ENCODE results near the gene FUT8.

FUT8 gene

GRCh38 chr14:65585216-65585615 lies 172.7 kb downstream of the FUT8 start:
- no peaks in the 10 kb centered on the region for H3K9me3 Mint-ChIP-seq
- DNase-seq (ENCODE audit: low spot score), result no peak
- peaks cover 8% of the 10 kb centered on the region for H3K36me3 Mint-ChIP-seq (ENCODE audit: low read depth)
- H3K4me3 Mint-ChIP-seq, result no peak overlapping the region
- no peaks in the 10 kb centered on the region for H3K27me3 Mint-ChIP-seq (ENCODE audit: low read depth)
- peaks cover 10% of the 10 kb centered on the region for H3K4me1 Mint-ChIP-seq (ENCODE audit: low read depth)
- H3K27ac Mint-ChIP-seq, result no peak overlapping the region

- no peak for DNase-seq (ENCODE audit: low spot score)
- Mint-ChIP-seq H3K9me3 (no peaks in the 10 kb centered on the region), H3K27me3 (ENCODE audit: low read depth) (no peaks in the 10 kb centered on the region), H3K4me3 (no peak overlapping the region), H3K4me1 (ENCODE audit: low read depth) (peaks cover 10% of the 10 kb centered on the region), H3K36me3 (ENCODE audit: low read depth) (peaks cover 10% of the 10 kb centered on the region), H3K27ac (no peak overlapping the region)
These were observed 176.1 kb downstream of the FUT8 start for GRCh38 chr14:65588426-65589140.

GRCh38 chr14:65594153-65594881 lies 181.8 kb downstream of the FUT8 start:
- Mint-ChIP-seq H3K4me1 (ENCODE audit: low read depth) (peaks cover 2% of the 10 kb centered on the region), H3K9me3 (no peaks in the 10 kb centered on the region), H3K4me3 (no peak overlapping the region), H3K27me3 (ENCODE audit: low read depth) (no peaks in the 10 kb centered on the region), H3K27ac (no peak overlapping the region), H3K36me3 (ENCODE audit: low read depth) (peaks cover 2% of the 10 kb centered on the region)
- DNase-seq (ENCODE audit: low spot score), result no peak

- Mint-ChIP-seq H3K27ac (no peak overlapping the region), H3K4me1 (ENCODE audit: low read depth) (no peaks in the 10 kb centered on the region), H3K27me3 (ENCODE audit: low read depth) (no peaks in the 10 kb centered on the region), H3K36me3 (ENCODE audit: low read depth) (peaks cover 2% of the 10 kb centered on the region), H3K4me3 (no peak overlapping the region), H3K9me3 (no peaks in the 10 kb centered on the region)
- no peak for DNase-seq (ENCODE audit: low spot score)
These were observed 182.3 kb downstream of the FUT8 start for GRCh38 chr14:65594882-65595237.

DNA sequence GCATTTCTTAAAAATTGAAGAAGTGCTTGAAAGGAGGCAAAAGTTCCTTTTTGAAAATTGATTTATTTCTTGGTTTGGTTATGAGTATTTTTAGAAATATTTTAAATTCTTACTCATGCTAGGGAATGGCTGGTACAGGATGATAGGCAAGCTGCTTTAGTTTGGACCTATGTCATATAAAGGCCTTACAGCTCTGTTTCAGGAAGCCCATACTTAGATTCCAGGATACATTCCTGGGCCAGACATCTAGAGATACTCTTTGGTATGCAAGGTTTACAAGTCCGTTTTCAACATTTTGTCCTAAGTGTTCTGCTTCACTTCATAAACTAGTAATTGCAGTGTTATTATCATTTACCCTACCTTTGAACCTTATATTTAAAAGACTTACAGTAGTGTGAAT lies 186.8 kb downstream of the FUT8 start:
- no peaks in the 10 kb centered on the region for H3K9me3 Mint-ChIP-seq
- no peaks in the 10 kb centered on the region for H3K4me1 Mint-ChIP-seq (ENCODE audit: low read depth)
- no peaks in the 10 kb centered on the region for H3K27me3 Mint-ChIP-seq (ENCODE audit: low read depth)
- no peak for DNase-seq (ENCODE audit: low spot score)
- H3K4me3 Mint-ChIP-seq, result no peak overlapping the region
- H3K27ac Mint-ChIP-seq, result no peak overlapping the region
- no peaks in the 10 kb centered on the region for H3K36me3 Mint-ChIP-seq (ENCODE audit: low read depth)

DNA sequence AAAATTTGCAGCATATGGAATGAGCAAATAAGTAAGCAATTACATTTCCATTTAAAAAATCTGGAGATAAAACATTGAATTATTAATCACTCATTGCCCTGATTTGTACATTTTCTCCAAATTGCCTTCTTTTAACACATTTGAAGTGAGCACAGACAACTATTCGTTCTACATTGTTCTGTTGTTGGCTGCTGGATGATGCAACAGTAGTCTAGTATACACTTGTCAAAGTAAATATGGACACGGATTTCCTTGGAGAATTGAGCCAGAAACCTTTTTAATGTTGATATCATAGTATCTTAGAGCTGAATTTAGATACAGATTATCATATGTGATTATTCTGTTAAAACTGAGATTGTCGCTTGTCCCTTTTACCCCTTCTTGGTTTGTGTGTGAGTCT lies 188.2 kb downstream of the FUT8 start:
- no peaks in the 10 kb centered on the region for H3K9me3 Mint-ChIP-seq
- no peaks in the 10 kb centered on the region for H3K27me3 Mint-ChIP-seq (ENCODE audit: low read depth)
- H3K27ac Mint-ChIP-seq, result no peak overlapping the region
- no peaks in the 10 kb centered on the region for H3K36me3 Mint-ChIP-seq (ENCODE audit: low read depth)
- peaks cover 4% of the 10 kb centered on the region for H3K4me1 Mint-ChIP-seq (ENCODE audit: low read depth)
- no peak overlapping the region for H3K4me3 Mint-ChIP-seq
- DNase-seq (ENCODE audit: low spot score), result no peak

DNA sequence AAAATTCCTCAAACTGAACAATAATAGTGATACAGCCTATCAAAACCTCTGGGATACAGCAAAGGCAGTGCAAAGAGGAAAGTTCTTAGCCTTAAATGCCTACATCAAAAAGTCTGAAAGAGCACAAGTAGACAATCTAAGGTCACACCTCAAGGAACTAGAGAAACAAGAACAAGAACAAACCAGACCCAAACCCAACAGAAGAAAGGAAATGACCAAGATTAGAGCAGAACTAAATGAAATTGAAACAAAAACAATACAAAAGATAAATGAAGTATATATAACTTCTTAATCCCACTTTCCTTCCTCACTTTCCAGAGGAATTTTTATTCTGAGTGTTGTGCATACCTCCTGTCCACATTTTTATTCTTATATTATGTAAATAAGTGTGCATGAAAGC lies 192.0 kb downstream of the FUT8 start:
- peaks cover 3% of the 10 kb centered on the region for H3K36me3 Mint-ChIP-seq (ENCODE audit: low read depth)
- no peak overlapping the region for H3K4me3 Mint-ChIP-seq
- peaks cover 4% of the 10 kb centered on the region for H3K4me1 Mint-ChIP-seq (ENCODE audit: low read depth)
- no peaks in the 10 kb centered on the region for H3K9me3 Mint-ChIP-seq
- no peak overlapping the region for H3K27ac Mint-ChIP-seq
- H3K27me3 Mint-ChIP-seq (ENCODE audit: low read depth), result no peaks in the 10 kb centered on the region
- DNase-seq (ENCODE audit: low spot score), result no peak

DNA sequence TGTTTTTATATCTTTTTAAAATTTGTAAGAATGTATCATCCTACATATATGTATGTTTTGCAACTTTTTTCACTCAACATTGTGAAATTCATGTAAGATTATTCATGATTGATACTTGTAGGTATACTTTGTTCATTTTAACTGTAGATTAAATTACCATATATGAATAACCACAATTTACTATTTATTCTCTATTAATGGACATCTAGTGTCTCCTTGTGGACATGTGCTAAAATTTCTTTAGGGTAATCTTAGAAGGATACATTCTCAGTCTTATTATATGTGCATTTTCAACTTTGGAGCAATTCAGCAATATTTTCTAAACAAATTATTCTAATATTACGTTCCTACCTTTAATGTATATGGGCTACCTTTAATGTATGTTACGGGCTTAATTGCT lies 192.4 kb downstream of the FUT8 start:
- Mint-ChIP-seq H3K9me3 (no peaks in the 10 kb centered on the region), H3K4me3 (no peak overlapping the region), H3K4me1 (ENCODE audit: low read depth) (peaks cover 4% of the 10 kb centered on the region), H3K27ac (no peak overlapping the region), H3K36me3 (ENCODE audit: low read depth) (peaks cover 3% of the 10 kb centered on the region), H3K27me3 (ENCODE audit: low read depth) (no peaks in the 10 kb centered on the region)
- DNase-seq (ENCODE audit: low spot score), result no peak

DNA sequence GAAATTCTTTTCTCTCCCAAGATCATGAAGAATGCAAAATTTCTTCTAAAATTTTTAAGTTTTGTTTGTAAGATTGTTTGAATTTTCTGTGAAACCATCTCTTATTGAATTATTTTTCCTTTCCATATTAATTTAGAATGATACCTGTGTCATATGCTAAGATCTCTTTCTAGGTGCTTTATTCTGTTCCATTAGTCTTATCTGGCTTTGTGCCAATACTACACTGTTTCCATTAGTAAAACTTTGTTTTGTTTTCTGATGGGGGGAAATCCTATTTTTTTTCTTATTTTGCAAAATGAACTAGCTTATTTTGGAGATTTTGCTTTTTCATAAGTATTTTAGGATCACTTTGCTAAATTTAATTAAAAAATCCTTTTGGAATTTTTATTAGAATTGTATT lies 193.9 kb downstream of the FUT8 start:
- H3K27ac Mint-ChIP-seq, result no peak overlapping the region
- peaks cover 7% of the 10 kb centered on the region for H3K4me1 Mint-ChIP-seq (ENCODE audit: low read depth)
- H3K9me3 Mint-ChIP-seq, result no peaks in the 10 kb centered on the region
- no peak overlapping the region for H3K4me3 Mint-ChIP-seq
- no peak for DNase-seq (ENCODE audit: low spot score)
- peaks cover 6% of the 10 kb centered on the region for H3K36me3 Mint-ChIP-seq (ENCODE audit: low read depth)
- no peaks in the 10 kb centered on the region for H3K27me3 Mint-ChIP-seq (ENCODE audit: low read depth)

- no peak overlapping the region for H3K27ac Mint-ChIP-seq
- H3K27me3 Mint-ChIP-seq (ENCODE audit: low read depth), result no peaks in the 10 kb centered on the region
- no peak for DNase-seq (ENCODE audit: low spot score)
- peaks cover 5% of the 10 kb centered on the region for H3K4me1 Mint-ChIP-seq (ENCODE audit: low read depth)
- no peaks in the 10 kb centered on the region for H3K9me3 Mint-ChIP-seq
- H3K36me3 Mint-ChIP-seq (ENCODE audit: low read depth), result peaks cover 31% of the 10 kb centered on the region
- no peak overlapping the region for H3K4me3 Mint-ChIP-seq
These were observed 200.7 kb downstream of the FUT8 start for GRCh38 chr14:65613131-65613650.

DNA sequence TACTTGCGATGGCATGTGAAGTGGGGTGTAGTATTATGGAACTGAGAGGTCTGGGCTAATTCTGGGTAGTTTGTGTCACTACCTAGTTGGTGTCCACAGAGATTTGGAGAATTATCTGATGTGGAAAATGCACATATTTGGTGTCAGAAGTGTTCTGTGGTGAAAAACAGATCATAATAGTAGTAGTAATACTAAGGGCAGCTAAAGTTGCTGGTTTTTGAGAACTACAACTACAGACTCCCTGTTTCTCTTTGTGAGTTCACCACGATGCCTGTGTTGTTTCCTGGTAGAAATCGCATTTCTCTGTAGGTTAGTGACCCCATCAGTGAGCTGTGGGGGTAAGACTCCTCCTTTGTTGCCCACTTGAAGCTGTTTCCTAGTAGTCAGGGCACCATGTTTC lies 206.5 kb downstream of the FUT8 start:
- Mint-ChIP-seq H3K4me3 (no peak overlapping the region), H3K27ac (no peak overlapping the region), H3K4me1 (ENCODE audit: low read depth) (peaks cover 4% of the 10 kb centered on the region), H3K36me3 (ENCODE audit: low read depth) (peaks cover 35% of the 10 kb centered on the region), H3K9me3 (no peaks in the 10 kb centered on the region), H3K27me3 (ENCODE audit: low read depth) (no peaks in the 10 kb centered on the region)
- DNase-seq (ENCODE audit: low spot score), result no peak

- Mint-ChIP-seq H3K36me3 (ENCODE audit: low read depth) (peaks cover 36% of the 10 kb centered on the region), H3K4me3 (no peak overlapping the region), H3K4me1 (ENCODE audit: low read depth) (peaks cover 2% of the 10 kb centered on the region), H3K27me3 (ENCODE audit: low read depth) (no peaks in the 10 kb centered on the region), H3K27ac (no peak overlapping the region), H3K9me3 (no peaks in the 10 kb centered on the region)
- no peak for DNase-seq (ENCODE audit: low spot score)
These were observed 207.7 kb downstream of the FUT8 start for GRCh38 chr14:65620195-65620594.

DNA sequence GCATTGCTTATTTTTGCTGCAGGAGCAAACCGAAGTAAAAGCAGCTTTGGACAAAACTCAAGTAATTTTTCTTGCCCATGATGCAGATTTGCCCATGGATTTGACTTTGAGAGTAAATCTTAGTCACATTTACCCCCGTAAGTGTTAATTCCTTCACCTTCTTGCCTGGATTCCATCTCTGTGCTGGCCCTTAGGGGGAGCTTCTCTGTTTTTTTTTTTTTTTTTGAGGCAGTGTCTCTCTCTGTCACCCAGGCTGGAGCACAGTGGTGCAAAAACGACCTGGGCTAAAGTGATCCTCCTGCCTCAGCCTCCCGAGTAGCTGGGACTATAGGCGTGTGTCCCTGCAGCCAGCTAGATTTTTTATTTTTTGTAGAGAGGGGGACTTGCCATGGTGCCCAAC lies 210.2 kb downstream of the FUT8 start:
- H3K36me3 Mint-ChIP-seq (ENCODE audit: low read depth), result peaks cover 22% of the 10 kb centered on the region
- H3K9me3 Mint-ChIP-seq, result no peaks in the 10 kb centered on the region
- H3K27me3 Mint-ChIP-seq (ENCODE audit: low read depth), result no peaks in the 10 kb centered on the region
- no peak for DNase-seq (ENCODE audit: low spot score)
- H3K4me1 Mint-ChIP-seq (ENCODE audit: low read depth), result peaks cover 2% of the 10 kb centered on the region
- no peak overlapping the region for H3K27ac Mint-ChIP-seq
- H3K4me3 Mint-ChIP-seq, result no peak overlapping the region

DNA sequence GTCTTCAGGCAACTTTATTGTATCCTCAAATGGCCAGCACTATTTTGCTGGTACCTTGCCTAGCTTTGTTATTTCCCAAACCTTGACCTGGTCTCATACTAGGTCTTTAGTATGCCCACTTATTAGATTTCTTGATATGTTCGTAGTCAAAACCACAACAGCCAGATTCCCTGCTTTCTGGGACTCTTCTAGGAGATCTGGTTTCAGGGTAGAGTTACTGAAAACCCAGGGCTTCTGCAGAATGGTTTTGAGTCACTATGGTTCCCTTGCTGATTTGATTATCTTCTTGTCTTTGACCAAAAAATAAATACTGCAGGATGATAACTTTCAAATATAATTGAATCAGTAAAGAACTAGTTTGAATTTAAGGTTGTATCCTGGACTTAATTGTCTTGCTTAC lies 211.2 kb downstream of the FUT8 start:
- H3K27ac Mint-ChIP-seq, result no peak overlapping the region
- DNase-seq (ENCODE audit: low spot score), result no peak
- H3K4me1 Mint-ChIP-seq (ENCODE audit: low read depth), result peaks cover 2% of the 10 kb centered on the region
- peaks cover 18% of the 10 kb centered on the region for H3K36me3 Mint-ChIP-seq (ENCODE audit: low read depth)
- no peak overlapping the region for H3K4me3 Mint-ChIP-seq
- no peaks in the 10 kb centered on the region for H3K27me3 Mint-ChIP-seq (ENCODE audit: low read depth)
- H3K9me3 Mint-ChIP-seq, result no peaks in the 10 kb centered on the region

All from T-helper 2 cell treated with Interferon-gamma antibody and Interleukin-4, amounts not matched to agents 5 μg/mL and 100 μg/mL, for 36 hours (primary cell).